CD14-positive monocyte (primary cell): ENCODE data around the gene PNKD. TPM values are rescaled to one million over a fixed set of nuclear protein-coding genes. Genes with fewer than 3 reads are reported as not detected.
A peak's percentile ranks its signal among the peaks of the same experiment; 100 is the strongest.

ENCODE experiments used
- DNase-seq, 3 donors: peaks; one replicate each; pipeline ENCODE4 v3.0.0-alpha.2; 2011 to 2022
- H2AFZ ChIP-seq: 2 replicates; pipeline ENCODE4 v1.6.0; 2012; ENCODE audit warnings: mild to moderate bottlenecking, low read depth, low read length, inconsistent platforms; ENCODE audit not compliant: insufficient read depth, poor library complexity, severe bottlenecking
- H3K27ac ChIP-seq, 2 donors: 1 replicate in 1 of 2; 2 replicates in 1 of 2; pipeline ENCODE4 v1.5.1; 2012 to 2013; ENCODE audit warnings: low read length in 2 of 2, control low read depth in 1 of 2, inconsistent platforms in 1 of 2, low read depth in 1 of 2, mild to moderate bottlenecking in 1 of 2
- H3K27me3 ChIP-seq, 2 donors: one replicate each; pipeline versions ENCODE4 v1.6.0 to v1.6.1; 2011 to 2013; ENCODE audit warnings: low read length in 2 of 2; ENCODE audit not compliant: control insufficient read depth in 2 of 2, insufficient read depth in 2 of 2
- H3K36me3 ChIP-seq, 2 donors: replicated peaks in 1 of 2; 1 replicate in 1 of 2; 2 replicates in 1 of 2; pipeline versions ENCODE4 v1.5.1 to v1.6.1; 2012 to 2013; ENCODE audit warnings: low read length in 2 of 2, control low read depth in 1 of 2, inconsistent platforms in 1 of 2, mild to moderate bottlenecking in 1 of 2; ENCODE audit not compliant: insufficient read depth in 2 of 2, control insufficient read depth in 1 of 2
- H3K4me1 ChIP-seq, 2 donors: 1 replicate in 1 of 2; 2 replicates in 1 of 2; pipeline versions ENCODE4 v1.5.1 to v1.6.1; 2012 to 2013; ENCODE audit warnings: low read length in 2 of 2, control low read depth in 1 of 2, inconsistent platforms in 1 of 2, mild to moderate bottlenecking in 1 of 2, moderate library complexity in 1 of 2; ENCODE audit not compliant: insufficient read depth in 2 of 2, control insufficient read depth in 1 of 2
- H3K4me2 ChIP-seq: replicated peaks from 2 replicates; pipeline ENCODE3; 2012; ENCODE audit warnings: low read length, moderate library complexity, mild to moderate bottlenecking; ENCODE audit not compliant: poor library complexity, severe bottlenecking; ENCODE audit errors: extremely low read depth
- H3K4me3 ChIP-seq, 3 experiments: fragments of 200-600 bp in 1 of 3; sonication (generic) in 1 of 3; replicated peaks in 1 of 3; 1 replicate in 2 of 3; 2 replicates in 1 of 3; pipeline ENCODE4 v1.5.1; 2011 to 2013; ENCODE audit warnings: low read length in 3 of 3, mild to moderate bottlenecking in 3 of 3, control low read depth in 2 of 3, low read depth in 2 of 3, inconsistent platforms in 1 of 3, moderate library complexity in 1 of 3
- H3K79me2 ChIP-seq: 2 replicates; pipeline ENCODE4 v1.6.0; 2012; ENCODE audit warnings: mild to moderate bottlenecking, control low read depth, inconsistent platforms, low read length, moderate library complexity; ENCODE audit not compliant: insufficient read depth
- H3K9ac ChIP-seq: 2 replicates; pipeline ENCODE4 v1.6.0; 2017; ENCODE audit warnings: low read length, mild to moderate bottlenecking; ENCODE audit not compliant: insufficient read depth, poor library complexity, severe bottlenecking
- H3K9me3 ChIP-seq, 2 donors: replicated peaks in 1 of 2; 1 replicate in 1 of 2; 2 replicates in 1 of 2; pipeline versions ENCODE4 v1.5.1 to v1.6.1; 2012 to 2013; ENCODE audit warnings: low read length in 2 of 2, control low read depth in 1 of 2; ENCODE audit not compliant: control insufficient read depth in 1 of 2, insufficient read depth in 1 of 2
- H4K20me1 ChIP-seq: 2 replicates; pipeline ENCODE4 v1.6.0; 2012; ENCODE audit warnings: mild to moderate bottlenecking, low read length, control low read depth, moderate library complexity; ENCODE audit not compliant: insufficient read depth
- H3K27ac Mint-ChIP-seq, 7 donors: one replicate each; pipeline ENCODE4 v1.8.0; 2020; ENCODE audit warnings: mild to moderate bottlenecking in 7 of 7, mixed read lengths in 7 of 7, moderate library complexity in 6 of 7, inconsistent platforms in 2 of 7
- H3K27me3 Mint-ChIP-seq, 3 donors: one replicate each; pipeline ENCODE4 v1.8.0; 2021 to 2022; ENCODE audit warnings: low read depth in 3 of 3, mild to moderate bottlenecking in 3 of 3, mixed read lengths in 3 of 3, moderate library complexity in 3 of 3, inconsistent platforms in 1 of 3
- H3K36me3 Mint-ChIP-seq, 2 donors: one replicate each; pipeline ENCODE4 v1.8.0; 2020; ENCODE audit warnings: mixed read lengths in 2 of 2, inconsistent platforms in 1 of 2, mild to moderate bottlenecking in 1 of 2
- H3K4me1 Mint-ChIP-seq: one replicate; pipeline ENCODE4 v1.8.0; 2020; ENCODE audit warnings: mild to moderate bottlenecking, mixed read lengths
- H3K4me3 Mint-ChIP-seq, 2 donors: one replicate each; pipeline ENCODE4 v1.8.0; 2020; ENCODE audit warnings: mild to moderate bottlenecking in 2 of 2, mixed read lengths in 2 of 2, moderate library complexity in 1 of 2
- H3K9me3 Mint-ChIP-seq, 7 donors: one replicate each; pipeline ENCODE4 v1.8.0; 2020 to 2022; ENCODE audit warnings: mixed read lengths in 7 of 7, mild to moderate bottlenecking in 6 of 7, moderate library complexity in 6 of 7, inconsistent platforms in 2 of 7
- CTCF ChIP-seq: fragments of 200-600 bp; IDR thresholded peaks from one replicate; pipeline ENCODE4 v1.8.0; 2022; ENCODE audit warnings: antibody characterized with exemption, mild to moderate bottlenecking
- WGBS: methylation state at CpG from one replicate; pipeline ENCODE4 v1.1.5; 2013; ENCODE audit warnings: missing lambda C conversion rate; ENCODE audit not compliant: insufficient coverage; 5-methylcytosine and 5-hydroxymethylcytosine counted together
- intact Hi-C, 2 donors: fragments of 100-400 bp; cut with micrococcal nuclease; formaldehyde crosslinking; loops; one replicate each; pipeline versions ENCODE4 v1.15.0 to v1.15.1; 2023
- polyA plus RNA-seq, 3 donors: library from polyadenylated mRNA; depleted of rRNA in 1 of 3; unstranded in 2 of 3; stranded (reverse) in 1 of 3; fragments of 300-500 nt in 2 of 3; fragments of >200 nt in 1 of 3; fragmentation: Illumina TruSeq in 2 of 3; gene quantifications; 1 replicate in 2 of 3; 2 replicates in 1 of 3; pipeline ENCODE4 v1.2.3, GENCODE V29; 2012 to 2021

Gene PNKD
- polyA plus RNA-seq, 3 donors, result 79.8 to 92.0 (median 88.2) TPM

GRCh38 chr2:218326315-218326714 is 56.0 kb downstream of the PNKD start:
- H3K4me1 Mint-ChIP-seq, result peaks cover 87% of the 10 kb centered on the region
- H3K27ac ChIP-seq, result peak overlapping the region in 1 of 2 donors; percentile 65
- no CpG with 5 or more reads among the region's 2 CpGs for WGBS

More at GRCh38 chr2:218326315-218326714, 56.0 kb downstream of the PNKD start:
- no peak overlapping the region for H3K4me2 ChIP-seq
- Mint-ChIP-seq H3K27me3 (peaks cover 0 to 7% (median 0%) of the 10 kb centered on the region in 3 donors), H3K4me3 (peak overlapping the region in 1 of 2 donors; percentile 24), H3K27ac (peak overlapping the region in 1 of 7 donors; percentile 68), H3K9me3 (no peaks in the 10 kb centered on the region), H3K36me3 (peaks cover 15 to 24% of the 10 kb centered on the region in 2 donors)
- H3K4me3 ChIP-seq, result peak overlapping the region in 1 of 3 experiments; percentile 49
- H3K27me3 ChIP-seq, result no peaks in the 10 kb centered on the region
- H3K9ac ChIP-seq, result no peak overlapping the region
- H2AFZ ChIP-seq, result no peak overlapping the region
- intact Hi-C loops, result loop anchor here in 1 of 2 donors (5.0 kb wide), 1 partner anchor 36 kb away; no protein-coding TSS in a partner anchor
- no peak for DNase-seq
- peaks cover 87 to 94% of the 10 kb centered on the region in 2 donors for H3K4me1 ChIP-seq
- H3K36me3 ChIP-seq, result no peaks in the 10 kb centered on the region
- H3K79me2 ChIP-seq, result peaks cover 66% of the 10 kb centered on the region
- no peaks in the 10 kb centered on the region for H3K9me3 ChIP-seq
- TF ChIP-seq CTCF, result no peak
- peaks cover 7% of the 10 kb centered on the region for H4K20me1 ChIP-seq
